IMR-90 (cell line): ENCODE data around the gene LATS2. TPM values are rescaled to one million over a fixed set of nuclear protein-coding genes. Genes with fewer than 3 reads are reported as not detected.

Experiments used
- ATAC-seq: fragments of 200-7000 bp; cut with Tn5 transposase; 2 replicates; pipeline ENCODE4 v1.9.1; 2020; ENCODE audit warnings: low read depth, mild to moderate bottlenecking, moderate library complexity
- BruUV-seq: library from RNA; stranded (reverse); fragments of 400-500 nt; replicated peaks from 2 replicates; lab custom pipeline; 2021; lab: Mats Ljungman, UMichigan
- CTCF ChIA-PET: fragments of 300-600 bp; formaldehyde crosslinking; extraction: SDS; loops from one replicate; lab custom pipeline; 2021; ENCODE audit warnings: antibody characterized with exemption; lab: Yijun Ruan, JAX
- POLR2A ChIA-PET: fragments of 300-600 bp; sonication (Branson Sonifier 250); formaldehyde crosslinking; loops from one replicate; lab custom pipeline; 2022; ENCODE audit warnings: antibody characterized with exemption; ENCODE audit not compliant: unreplicated experiment; lab: Charles Lee
- DNase-seq: peaks from one replicate; pipeline ENCODE4 v3.0.0; 2013
- H2AFZ ChIP-seq: replicated peaks from 2 replicates; pipeline ENCODE3; 2013; ENCODE audit warnings: low read length, mild to moderate bottlenecking; ENCODE audit not compliant: poor library complexity
- H2AK5ac ChIP-seq: 2 replicates; pipeline ENCODE4 v1.6.1; 2013; ENCODE audit warnings: low read depth, low read length, inconsistent platforms
- H2AK9ac ChIP-seq: replicated peaks from 2 replicates; pipeline ENCODE3; 2013; ENCODE audit warnings: mild to moderate bottlenecking, low read depth, low read length, moderate library complexity; ENCODE audit not compliant: poor library complexity
- H2BK120ac ChIP-seq: 2 replicates; pipeline ENCODE4 v1.6.1; 2013; ENCODE audit warnings: low read depth, low read length, inconsistent platforms
- H2BK15ac ChIP-seq: 3 replicates; pipeline ENCODE4 v1.6.1; 2013; ENCODE audit warnings: low read depth, low read length, inconsistent platforms
- H2BK20ac ChIP-seq: 2 replicates; pipeline ENCODE4 v1.6.1; 2013; ENCODE audit warnings: low read depth, mild to moderate bottlenecking, inconsistent platforms, low read length, moderate library complexity
- H2BK5ac ChIP-seq: 2 replicates; pipeline ENCODE4 v1.6.1; 2013; ENCODE audit warnings: mild to moderate bottlenecking, low read depth, low read length, inconsistent platforms; ENCODE audit not compliant: poor library complexity, severe bottlenecking
- H3K14ac ChIP-seq: replicated peaks from 2 replicates; pipeline ENCODE4 v1.6.1; 2013; ENCODE audit warnings: low read depth, low read length, inconsistent platforms
- H3K18ac ChIP-seq: 2 replicates; pipeline ENCODE4 v1.6.1; 2013; ENCODE audit warnings: low read depth, low read length, control low read depth
- H3K23ac ChIP-seq: 2 replicates; pipeline ENCODE4 v1.6.1; 2013; ENCODE audit warnings: low read depth, low read length, inconsistent platforms
- H3K27ac ChIP-seq: 2 replicates; pipeline ENCODE4 v1.5.1; 2013; ENCODE audit warnings: mild to moderate bottlenecking, control low read depth, low read length; ENCODE audit not compliant: insufficient read depth
- H3K27me3 ChIP-seq: 2 replicates; pipeline ENCODE4 v1.6.1; 2013; ENCODE audit warnings: low read length; ENCODE audit not compliant: control insufficient read depth, insufficient read depth
- H3K36me3 ChIP-seq: 2 replicates; pipeline ENCODE4 v1.6.1; 2013; ENCODE audit warnings: low read length, mixed read lengths; ENCODE audit not compliant: control insufficient read depth, insufficient read depth
- H3K4ac ChIP-seq: 2 replicates; pipeline ENCODE4 v1.6.1; 2013; ENCODE audit warnings: low read depth, low read length, inconsistent platforms
- H3K4me1 ChIP-seq: 2 replicates; pipeline ENCODE4 v1.6.1; 2013; ENCODE audit warnings: low read length, mixed read lengths; ENCODE audit not compliant: control insufficient read depth, insufficient read depth
- H3K4me2 ChIP-seq: 2 replicates; pipeline ENCODE4 v1.6.1; 2013; ENCODE audit warnings: low read depth, mild to moderate bottlenecking, control low read depth, low read length, moderate library complexity
- H3K4me3 ChIP-seq: 2 replicates; pipeline ENCODE4 v1.5.1; 2013; ENCODE audit warnings: low read depth, mild to moderate bottlenecking, control low read depth, low read length, moderate library complexity; ENCODE audit not compliant: insufficient read depth
- H3K56ac ChIP-seq: 2 replicates; pipeline ENCODE4 v1.6.1; 2013; ENCODE audit warnings: low read length, inconsistent platforms; ENCODE audit not compliant: insufficient read depth; ENCODE audit errors: extremely low read depth
- H3K79me1 ChIP-seq, 2 experiments: 2 replicates each; pipeline ENCODE4 v1.6.1; 2013; ENCODE audit warnings: low read length in 2 of 2, inconsistent platforms in 1 of 2, low read depth in 1 of 2
- H3K9ac ChIP-seq: 2 replicates; pipeline ENCODE4 v1.6.1; 2013; ENCODE audit warnings: low read depth, low read length, control low read depth
- H3K9me1 ChIP-seq: 2 replicates; pipeline ENCODE4 v1.6.1; 2013; ENCODE audit warnings: low read length, inconsistent platforms; ENCODE audit not compliant: insufficient read depth
- H3K9me3 ChIP-seq: 2 replicates; pipeline ENCODE4 v1.6.1; 2013; ENCODE audit warnings: low read length; ENCODE audit not compliant: control insufficient read depth, insufficient read depth
- H4K20me1 ChIP-seq: 2 replicates; pipeline ENCODE4 v1.6.1; 2013; ENCODE audit warnings: low read length, inconsistent platforms; ENCODE audit not compliant: insufficient read depth
- H4K5ac ChIP-seq: 2 replicates; pipeline ENCODE4 v1.6.1; 2013; ENCODE audit warnings: mild to moderate bottlenecking, low read depth, low read length, control low read depth
- H4K8ac ChIP-seq, 2 experiments: 2 replicates each; pipeline ENCODE4 v1.6.1; 2013; ENCODE audit warnings: low read depth in 2 of 2, low read length in 2 of 2, control low read depth in 1 of 2, inconsistent platforms in 1 of 2
- H4K91ac ChIP-seq: 2 replicates; pipeline ENCODE4 v1.6.1; 2013; ENCODE audit warnings: low read depth, low read length, inconsistent platforms; ENCODE audit not compliant: insufficient read depth
- CEBPB ChIP-seq: IDR thresholded peaks from 2 replicates; pipeline ENCODE4 v1.6.1; 2012; ENCODE audit warnings: low read depth, low read length, improper control_type of control experiment
- CHD1 ChIP-seq: IDR thresholded peaks from 2 replicates; pipeline ENCODE4 v1.6.1; 2012; ENCODE audit warnings: low read depth, low read length, improper control_type of control experiment
- FOS ChIP-seq: fragments of 150-350 bp; IDR thresholded peaks from 2 replicates; pipeline ENCODE4 v1.6.1; 2016; ENCODE audit warnings: low read depth, low read length
- MAFK ChIP-seq: IDR thresholded peaks from 2 replicates; pipeline ENCODE4 v1.6.1; 2012; ENCODE audit warnings: low read depth, low read length, improper control_type of control experiment
- MAZ ChIP-seq: IDR thresholded peaks from 2 replicates; pipeline ENCODE4 v1.6.1; 2012; ENCODE audit warnings: low read depth, mild to moderate bottlenecking, low read length, improper control_type of control experiment, moderate library complexity, borderline replicate concordance
- MXI1 ChIP-seq: IDR thresholded peaks from 2 replicates; pipeline ENCODE4 v1.6.1; 2012; ENCODE audit warnings: low read depth, mild to moderate bottlenecking, low read length, moderate library complexity, borderline replicate concordance
- NFE2L2 ChIP-seq: fragments of 150-350 bp; IDR thresholded peaks from 2 replicates; pipeline ENCODE4 v1.6.1; 2016; ENCODE audit warnings: low read depth, mild to moderate bottlenecking, low read length
- POLR2A ChIP-seq: IDR thresholded peaks from 2 replicates; pipeline ENCODE4 v1.6.1; 2012; ENCODE audit warnings: mild to moderate bottlenecking, low read depth, low read length
- RAD21 ChIP-seq: IDR thresholded peaks from 2 replicates; pipeline ENCODE4 v1.6.1; 2012; ENCODE audit warnings: low read length, improper control_type of control experiment
- RCOR1 ChIP-seq: IDR thresholded peaks from 2 replicates; pipeline ENCODE4 v1.6.1; 2012; ENCODE audit warnings: mild to moderate bottlenecking, low read length, improper control_type of control experiment; ENCODE audit not compliant: insufficient replicate concordance
- RFX5 ChIP-seq: IDR thresholded peaks from 2 replicates; pipeline ENCODE4 v1.8.0; 2012; ENCODE audit warnings: low read depth, mild to moderate bottlenecking, low read length, moderate library complexity
- SMC3 ChIP-seq: fragments of 150-350 bp; IDR thresholded peaks from 2 replicates; pipeline ENCODE4 v1.6.1; 2016; ENCODE audit warnings: low read depth, mild to moderate bottlenecking, antibody characterized with exemption, low read length, moderate library complexity
- WGBS, 2 experiments: methylation state at CpG; one replicate each; pipeline versions ENCODE4 v1.1.5 to v1.1.7; 2013; ENCODE audit warnings: missing lambda C conversion rate in 2 of 2; ENCODE audit not compliant: insufficient read length in 1 of 2; ENCODE audit errors: extremely low coverage in 2 of 2; 5-methylcytosine and 5-hydroxymethylcytosine counted together
- dilution Hi-C: fragments of 300-500 bp; cut with HindIII; formaldehyde crosslinking; loops from one replicate; pipeline ENCODE4 v1.14.3; 2018; ENCODE audit warnings: low sequenced_read_pairs; ENCODE audit not compliant: unreplicated experiment
- in situ Hi-C: fragments of 300-500 bp; cut with MboI; formaldehyde crosslinking; loops from 3 replicates; pipeline ENCODE4 v1.14.3; 2019; ENCODE audit warnings: low sequenced_read_pairs, inconsistent platforms, mixed read lengths
- intact Hi-C: fragments of 100-400 bp; cut with micrococcal nuclease; formaldehyde crosslinking; loops from 2 replicates; pipeline ENCODE4 v1.10.0; 2022
- polyA plus RNA-seq, 3 experiments: library from polyadenylated mRNA; depleted of rRNA; stranded (reverse); fragments of >200 nt; gene quantifications; 2 replicates each; pipeline ENCODE4 v1.2.3, GENCODE V29; 2012; ENCODE audit warnings: low replicate concordance in 1 of 3
- total RNA-seq: library from RNA; depleted of rRNA; stranded (reverse); fragments of >200 nt; gene quantifications from 2 replicates; pipeline ENCODE4 v1.2.3, GENCODE V29; 2012
- TF ChIP-seq, protein P1 (sequence below): fragments of 150-350 bp; IDR thresholded peaks from 2 replicates; pipeline ENCODE4 v1.6.1; 2017; ENCODE audit warnings: mild to moderate bottlenecking, antibody characterized with exemption, low read length, low read depth
- TF ChIP-seq, protein P2 (sequence below): fragments of 150-350 bp; IDR thresholded peaks from 2 replicates; pipeline ENCODE4 v1.6.1; 2016; ENCODE audit warnings: low read depth, mild to moderate bottlenecking, low read length, moderate library complexity, borderline replicate concordance
- TF ChIP-seq, protein P3 (sequence below): conservative IDR thresholded peaks from 2 replicates; pipeline ENCODE4 v1.5.1; 2012; ENCODE audit warnings: mild to moderate bottlenecking, low read depth, low read length, improper control_type of control experiment

Gene LATS2
- total and polyA plus RNA-seq, 2 of the 4 experiments (the other 2 are of a cell fraction) = 12.7 to 22.4 TPM

DNA sequence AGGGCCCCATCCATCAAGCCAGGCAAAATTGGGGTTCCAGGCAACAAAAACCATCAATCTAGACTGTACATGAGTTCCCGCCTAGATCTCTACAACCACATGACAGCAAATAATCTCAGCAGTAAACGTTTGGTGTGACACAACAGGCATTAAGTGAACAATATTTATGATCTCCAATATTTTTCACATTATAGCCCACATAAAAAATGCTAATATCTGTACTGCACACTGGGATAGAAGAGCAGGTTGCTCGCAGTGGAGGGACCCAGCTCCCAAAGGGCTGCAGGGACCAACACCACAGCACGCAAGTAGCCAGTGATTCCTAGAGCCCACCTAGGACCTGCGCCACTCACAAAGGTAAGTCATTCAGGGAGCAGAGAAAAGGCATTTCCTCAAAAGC lies 25.9 kb downstream of the LATS2 start:
- intact Hi-C loops (no loop called here), in situ Hi-C loops (no loop called here), dilution Hi-C loops (no loop called here)
- ATAC-seq = no peak
- no peak overlapping the region for H2BK120ac ChIP-seq
- WGBS, 2 experiments = 100% methylated on average over 2 of the region's 5 CpGs; no CpG with 5 or more reads in 1 of the 2 experiments
- H3K56ac ChIP-seq = no peak overlapping the region
- no peaks in the 10 kb centered on the region for H3K27me3 ChIP-seq
- H4K8ac ChIP-seq = no peak overlapping the region
- peaks cover 98% of the 10 kb centered on the region for H4K20me1 ChIP-seq
- no peak overlapping the region for H2BK15ac ChIP-seq
- H2AFZ ChIP-seq = no peak overlapping the region
- H3K14ac ChIP-seq = no peak overlapping the region
- POLR2A ChIA-PET = no interaction called here
- TF ChIP-seq, protein P1, sequence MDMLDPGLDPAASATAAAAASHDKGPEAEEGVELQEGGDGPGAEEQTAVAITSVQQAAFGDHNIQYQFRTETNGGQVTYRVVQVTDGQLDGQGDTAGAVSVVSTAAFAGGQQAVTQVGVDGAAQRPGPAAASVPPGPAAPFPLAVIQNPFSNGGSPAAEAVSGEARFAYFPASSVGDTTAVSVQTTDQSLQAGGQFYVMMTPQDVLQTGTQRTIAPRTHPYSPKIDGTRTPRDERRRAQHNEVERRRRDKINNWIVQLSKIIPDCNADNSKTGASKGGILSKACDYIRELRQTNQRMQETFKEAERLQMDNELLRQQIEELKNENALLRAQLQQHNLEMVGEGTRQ = no peak
- no peak for TF ChIP-seq RFX5
- no peak for TF ChIP-seq MAFK
- TF ChIP-seq CHD1 = no peak
- no peak for TF ChIP-seq CEBPB
- TF ChIP-seq RAD21 = no peak
- no peak for TF ChIP-seq FOS
- no peak for TF ChIP-seq SMC3
- no peak for TF ChIP-seq NFE2L2
- TF ChIP-seq POLR2A = no peak
- no peak for TF ChIP-seq MAZ
- no peak for TF ChIP-seq RCOR1
- TF ChIP-seq, protein P2, sequence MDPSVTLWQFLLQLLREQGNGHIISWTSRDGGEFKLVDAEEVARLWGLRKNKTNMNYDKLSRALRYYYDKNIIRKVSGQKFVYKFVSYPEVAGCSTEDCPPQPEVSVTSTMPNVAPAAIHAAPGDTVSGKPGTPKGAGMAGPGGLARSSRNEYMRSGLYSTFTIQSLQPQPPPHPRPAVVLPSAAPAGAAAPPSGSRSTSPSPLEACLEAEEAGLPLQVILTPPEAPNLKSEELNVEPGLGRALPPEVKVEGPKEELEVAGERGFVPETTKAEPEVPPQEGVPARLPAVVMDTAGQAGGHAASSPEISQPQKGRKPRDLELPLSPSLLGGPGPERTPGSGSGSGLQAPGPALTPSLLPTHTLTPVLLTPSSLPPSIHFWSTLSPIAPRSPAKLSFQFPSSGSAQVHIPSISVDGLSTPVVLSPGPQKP = no peak
- TF ChIP-seq, protein P3, sequence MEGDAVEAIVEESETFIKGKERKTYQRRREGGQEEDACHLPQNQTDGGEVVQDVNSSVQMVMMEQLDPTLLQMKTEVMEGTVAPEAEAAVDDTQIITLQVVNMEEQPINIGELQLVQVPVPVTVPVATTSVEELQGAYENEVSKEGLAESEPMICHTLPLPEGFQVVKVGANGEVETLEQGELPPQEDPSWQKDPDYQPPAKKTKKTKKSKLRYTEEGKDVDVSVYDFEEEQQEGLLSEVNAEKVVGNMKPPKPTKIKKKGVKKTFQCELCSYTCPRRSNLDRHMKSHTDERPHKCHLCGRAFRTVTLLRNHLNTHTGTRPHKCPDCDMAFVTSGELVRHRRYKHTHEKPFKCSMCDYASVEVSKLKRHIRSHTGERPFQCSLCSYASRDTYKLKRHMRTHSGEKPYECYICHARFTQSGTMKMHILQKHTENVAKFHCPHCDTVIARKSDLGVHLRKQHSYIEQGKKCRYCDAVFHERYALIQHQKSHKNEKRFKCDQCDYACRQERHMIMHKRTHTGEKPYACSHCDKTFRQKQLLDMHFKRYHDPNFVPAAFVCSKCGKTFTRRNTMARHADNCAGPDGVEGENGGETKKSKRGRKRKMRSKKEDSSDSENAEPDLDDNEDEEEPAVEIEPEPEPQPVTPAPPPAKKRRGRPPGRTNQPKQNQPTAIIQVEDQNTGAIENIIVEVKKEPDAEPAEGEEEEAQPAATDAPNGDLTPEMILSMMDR = no peak
- TF ChIP-seq MXI1 = no peak
- peaks cover 40% of the 10 kb centered on the region for H3K4me1 ChIP-seq
- no peak overlapping the region for H2BK5ac ChIP-seq
- peaks cover 19% of the 10 kb centered on the region for H3K36me3 ChIP-seq
- H3K4ac ChIP-seq = no peak overlapping the region
- H2AK5ac ChIP-seq = no peak overlapping the region
- H3K9me3 ChIP-seq = no peaks in the 10 kb centered on the region
- no peak overlapping the region for H4K91ac ChIP-seq
- peaks cover 44% of the 10 kb centered on the region for H3K9me1 ChIP-seq
- BruUV-seq = no TSS peak
- H4K5ac ChIP-seq = no peak overlapping the region
- H3K9ac ChIP-seq = no peak overlapping the region
- no peak overlapping the region for H3K18ac ChIP-seq
- no peak overlapping the region for H3K27ac ChIP-seq
- peaks cover 0 to 88% of the 10 kb centered on the region in 2 experiments; a peak in 2 of 4 replicates for H3K79me1 ChIP-seq
- CTCF ChIA-PET = no interaction called here
- no peak overlapping the region for H2AK9ac ChIP-seq
- H3K4me2 ChIP-seq = no peak overlapping the region
- DNase-seq = no peak
- H3K23ac ChIP-seq = no peak overlapping the region
- H3K4me3 ChIP-seq = no peak overlapping the region
- no peak overlapping the region for H2BK20ac ChIP-seq
